Measurements from ENCODE around the gene SETD4. TPM values are rescaled to one million over a fixed set of nuclear protein-coding genes. Genes with fewer than 3 reads are reported as not detected.

SETD4 gene
- total RNA-seq, 1 donor from 2014 or later, result 16.8 TPM

GRCh38 chr21:36004441-36004840 lies 55.9 kb downstream of the SETD4 start:
- DNase-seq, result no peak

DNA sequence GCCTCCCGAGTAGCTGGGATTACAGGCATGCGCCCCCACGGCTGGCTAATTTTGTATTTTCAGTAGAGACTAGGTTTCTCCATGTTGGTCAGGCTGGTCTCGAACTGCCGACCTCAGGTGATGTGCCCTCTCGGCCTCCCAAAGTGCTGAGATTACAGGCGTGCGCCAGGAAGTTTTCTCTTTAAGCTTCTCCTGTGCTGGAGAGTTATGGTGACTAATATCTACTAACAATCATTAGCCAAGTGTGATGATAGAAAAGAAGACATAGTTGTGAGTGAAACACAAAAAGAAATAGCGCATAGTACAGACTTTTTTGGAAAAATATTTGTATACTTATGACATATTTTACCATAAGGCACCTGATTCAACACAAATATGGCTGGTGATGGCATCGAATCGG lies 56.5 kb downstream of the SETD4 start:
- DNase-seq, result no peak

DNA sequence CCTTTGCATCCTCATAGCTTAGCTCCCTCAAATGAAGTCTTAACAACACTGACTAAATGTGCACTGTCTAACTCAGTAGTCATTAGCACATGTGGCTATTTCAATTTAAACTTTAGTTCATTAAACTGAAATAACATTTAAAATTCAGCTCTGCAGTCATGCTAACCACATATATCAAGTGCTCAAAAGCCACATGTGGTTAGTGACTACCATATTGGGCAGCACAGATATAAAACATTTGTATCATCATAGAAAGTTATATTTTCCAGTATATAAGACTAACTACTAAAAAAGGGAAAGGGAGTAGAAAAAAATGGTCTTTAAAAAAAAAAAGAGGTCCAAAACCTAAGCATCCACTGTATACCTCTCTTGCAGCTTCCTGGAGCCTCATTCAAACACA lies 64.1 kb downstream of the SETD4 start:
- no peak for DNase-seq

GRCh38 chr21:35995522-35996088 lies 64.7 kb downstream of the SETD4 start:
- DNase-seq, result no peak

DNA sequence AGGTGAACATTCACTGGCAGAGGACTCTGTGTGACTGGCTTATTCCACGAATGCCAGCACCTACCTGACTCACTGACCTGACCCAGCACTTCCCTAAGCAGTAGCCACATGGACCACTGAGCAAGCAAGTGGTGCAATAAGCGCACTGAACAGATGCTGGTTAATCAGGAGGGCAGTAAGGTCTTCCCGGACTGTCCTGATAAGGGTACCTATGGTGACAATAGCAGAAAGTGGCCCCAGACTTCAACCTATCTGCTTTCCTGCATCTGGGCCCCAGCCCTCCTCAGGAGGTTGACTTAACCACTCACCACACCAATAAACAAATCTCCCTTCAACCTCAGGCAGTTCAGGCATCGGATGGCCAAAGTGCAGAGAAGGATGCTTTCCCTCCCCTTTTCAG lies 65.7 kb downstream of the SETD4 start:
- no peak for DNase-seq

GRCh38 chr21:35993875-35994490 lies 66.3 kb downstream of the SETD4 start:
- no peak for DNase-seq

- DNase-seq, result no peak
Observed at GRCh38 chr21:35991131-35991530, 69.2 kb downstream of the SETD4 start.

DNA sequence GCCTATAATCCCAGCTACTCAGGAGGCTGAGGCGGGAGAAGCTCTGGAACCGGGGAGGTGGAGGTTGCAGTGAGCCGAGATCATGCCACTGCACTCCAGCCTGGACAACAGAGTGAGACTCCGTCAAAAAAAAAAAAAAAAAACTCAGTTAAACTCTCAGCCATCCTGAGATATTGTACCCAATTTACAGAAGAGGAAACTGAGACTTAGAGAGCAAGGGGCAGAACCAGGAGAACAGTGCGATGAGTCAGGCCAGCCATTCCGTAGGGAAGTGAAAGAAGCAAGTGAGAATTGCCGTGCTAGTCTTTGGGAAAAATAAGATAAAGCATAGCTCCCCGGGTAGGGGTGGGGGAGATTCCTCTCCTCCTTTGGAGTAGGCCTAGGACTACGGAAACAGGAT lies 69.7 kb downstream of the SETD4 start:
- no peak for DNase-seq

DNA sequence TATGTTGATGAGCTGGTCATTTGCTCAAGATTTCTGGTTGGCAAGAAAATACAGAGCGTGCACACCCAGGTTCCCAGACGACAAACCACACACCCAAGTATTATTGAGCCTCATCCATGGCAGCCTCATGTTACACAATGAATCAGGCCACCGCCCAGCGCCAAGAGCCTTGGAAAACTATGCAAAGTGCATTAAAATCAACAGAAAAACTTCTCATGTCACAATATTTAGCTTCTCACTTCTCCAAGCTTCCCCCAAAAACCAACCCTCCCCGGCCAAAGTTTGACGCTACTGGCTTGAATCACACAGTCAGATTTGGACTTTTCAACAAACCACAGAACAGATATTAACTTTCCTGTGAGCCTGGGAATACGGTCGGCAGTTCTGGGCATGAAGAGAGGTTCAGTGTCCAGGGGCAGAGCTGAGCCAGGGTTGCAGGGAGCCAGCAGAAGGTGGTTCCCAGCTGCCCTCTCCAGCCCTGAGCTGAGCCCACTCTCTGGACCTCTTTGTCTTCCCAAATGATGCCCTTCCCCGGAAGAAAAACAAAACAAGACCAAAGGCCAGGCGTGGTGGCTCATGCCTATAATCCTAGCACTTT lies 71.1 kb downstream of the SETD4 start:
- no peak for DNase-seq

DNA sequence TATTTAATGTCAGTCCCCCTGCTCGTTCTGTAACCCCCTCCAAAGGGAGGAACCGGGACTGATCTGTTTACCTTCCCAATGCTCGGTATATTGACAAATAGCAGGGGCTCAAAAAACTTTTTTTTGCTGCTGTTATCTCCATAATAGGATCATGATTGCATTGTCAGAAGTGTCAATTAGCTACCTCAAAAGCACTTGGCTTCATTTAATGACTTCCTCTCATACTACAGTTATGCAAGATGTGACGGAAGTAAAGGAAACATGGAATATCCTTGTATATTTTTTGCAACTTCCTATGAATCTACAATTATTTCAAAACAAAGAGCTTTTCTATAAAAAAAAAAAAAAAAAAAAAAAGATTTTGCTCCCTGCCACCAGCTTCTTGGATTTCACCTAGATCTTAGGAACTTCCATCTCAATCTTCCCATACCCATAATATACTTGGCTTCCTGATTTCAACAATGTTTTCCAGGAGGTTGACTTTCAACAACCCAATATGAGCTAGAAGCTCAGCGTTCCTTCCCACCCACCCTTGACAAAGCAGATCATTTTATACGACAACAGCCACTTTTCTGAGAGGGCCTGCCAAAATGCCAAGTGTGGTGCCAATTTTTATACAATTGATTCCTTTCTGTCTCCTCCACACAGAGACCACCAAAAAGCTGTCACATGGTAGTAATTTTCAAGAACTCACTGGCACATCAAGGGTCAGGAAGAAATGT lies 71.7 kb downstream of the SETD4 start:
- DNase-seq, result no peak

DNA sequence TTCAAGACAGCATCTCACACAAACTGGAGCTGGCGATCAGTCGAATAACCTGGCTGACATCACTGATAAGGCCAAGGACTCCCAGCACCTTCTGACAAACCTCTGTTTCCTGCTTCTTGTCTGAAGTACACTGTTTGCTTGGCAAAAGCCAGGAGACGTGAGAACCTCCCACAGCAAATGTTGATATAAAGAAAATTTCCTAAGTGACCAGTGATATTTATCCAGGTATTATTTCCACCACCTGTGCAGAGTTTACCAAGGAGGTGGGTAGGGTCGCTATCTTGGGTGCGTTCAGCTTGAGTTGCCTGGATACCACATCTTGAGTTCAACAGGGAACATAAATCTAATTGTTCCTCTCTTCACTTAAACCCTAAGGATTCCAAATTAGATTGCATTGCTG lies 72.9 kb downstream of the SETD4 start:
- no peak for DNase-seq

- DNase-seq, result no peak
Observed at GRCh38 chr21:35984654-35985361, 75.5 kb downstream of the SETD4 start.

Small RNA genes lying within 50 kb of the gene (small RNA-seq; reads per million reads assigned to genes)
- gene RNU6-992P (ENCODE audit: low replicate concordance), result not detected

Other genes starting within 250 kb of the SETD4 start
- gene CBR1, start 9.5 kb upstream of the SETD4 start, total RNA-seq, result 27.9 TPM
- 2.4 TPM for gene CBR3, start 74.6 kb upstream of the SETD4 start, total RNA-seq
- 11.9 TPM for gene DOP1B, start 96.3 kb upstream of the SETD4 start, total RNA-seq